Karpas-422 (cell line): Measurements from ENCODE around the gene ERBIN. TPM values are rescaled to one million over a fixed set of nuclear protein-coding genes. Genes with fewer than 3 reads are reported as not detected.

Experiments used
- DNase-seq: peaks from one replicate; pipeline ENCODE4 v3.0.0-alpha.2; 2015
- H2AFZ ChIP-seq: fragments of 200-600 bp; sonication (generic); 2 replicates; pipeline ENCODE4 v1.6.1; 2014; ENCODE audit warnings: antibody characterized with exemption, low read length, mixed read lengths
- H3K27ac ChIP-seq: fragments of 200-600 bp; sonication (generic); 2 replicates; pipeline ENCODE4 v1.5.1; 2014; ENCODE audit warnings: mild to moderate bottlenecking, low read length, moderate library complexity
- H3K27me3 ChIP-seq: fragments of 200-600 bp; sonication (generic); 2 replicates; pipeline ENCODE4 v1.6.1; 2014; ENCODE audit warnings: low read length, mixed read lengths
- H3K36me3 ChIP-seq: fragments of 200-600 bp; sonication (generic); 2 replicates; pipeline ENCODE4 v1.6.1; 2014; ENCODE audit warnings: low read length, mixed read lengths; ENCODE audit not compliant: insufficient read depth
- H3K4me1 ChIP-seq: fragments of 200-600 bp; sonication (generic); 2 replicates; pipeline ENCODE4 v1.6.1; 2014; ENCODE audit warnings: mild to moderate bottlenecking, low read length, mixed read lengths
- H3K4me2 ChIP-seq: fragments of 200-600 bp; sonication (generic); 2 replicates; pipeline ENCODE4 v1.6.1; 2014; ENCODE audit warnings: low read length, low read depth, mild to moderate bottlenecking; ENCODE audit not compliant: poor library complexity, severe bottlenecking
- H3K4me3 ChIP-seq: fragments of 200-600 bp; sonication (generic); 2 replicates; pipeline ENCODE4 v1.5.1; 2014; ENCODE audit warnings: mild to moderate bottlenecking, antibody characterized with exemption, low read length, mixed read lengths
- H3K79me2 ChIP-seq: fragments of 200-600 bp; sonication (generic); 2 replicates; pipeline ENCODE4 v1.6.1; 2014; ENCODE audit warnings: mild to moderate bottlenecking, low read length, mixed read lengths
- H3K9ac ChIP-seq: fragments of 200-600 bp; sonication (generic); 2 replicates; pipeline ENCODE4 v1.6.0; 2014; ENCODE audit warnings: low read length
- H3K9me2 ChIP-seq: fragments of 200-600 bp; sonication (generic), shearing (Covaris generic); replicated peaks from 2 replicates; pipeline ENCODE4 v1.6.0; 2014; ENCODE audit warnings: mild to moderate bottlenecking, low read length, moderate library complexity; ENCODE audit not compliant: insufficient read depth
- H3K9me3 ChIP-seq: fragments of 300-700, 200-600 bp; sonication (generic); 2 replicates; pipeline ENCODE4 v1.6.1; 2014; ENCODE audit warnings: low read length, mixed read lengths
- H4K20me1 ChIP-seq: fragments of 200-600 bp; sonication (generic); 2 replicates; pipeline ENCODE4 v1.6.1; 2014; ENCODE audit warnings: mild to moderate bottlenecking, antibody characterized with exemption, low read length, low read depth; ENCODE audit not compliant: insufficient read depth
- total RNA-seq: library from RNA; depleted of rRNA; stranded (reverse); fragments of >200 nt; shearing (Covaris generic); gene quantifications from 2 replicates; pipeline ENCODE4 v1.2.3, GENCODE V29; 2014; ENCODE audit warnings: low replicate concordance

ERBIN gene
- total RNA-seq, 1 experiment from 2014 or later, result 203 TPM

GRCh38 chr5:66001952-66002351 is 75.6 kb downstream of the ERBIN start:
- H3K4me2 ChIP-seq, result no peak overlapping the region
- H3K4me3 ChIP-seq, result no peak overlapping the region
- H3K4me1 ChIP-seq, result no peaks in the 10 kb centered on the region
- H3K27ac ChIP-seq, result no peak overlapping the region
- peaks cover 81% of the 10 kb centered on the region for H3K79me2 ChIP-seq
- no peaks in the 10 kb centered on the region for H3K9me2 ChIP-seq
- DNase-seq, result no peak
- H3K9ac ChIP-seq, result no peak overlapping the region
- H3K27me3 ChIP-seq, result no peaks in the 10 kb centered on the region
- no peaks in the 10 kb centered on the region for H3K9me3 ChIP-seq
- H4K20me1 ChIP-seq, result no peaks in the 10 kb centered on the region
- no peak overlapping the region for H2AFZ ChIP-seq
- peaks cover 47% of the 10 kb centered on the region for H3K36me3 ChIP-seq

- no peak overlapping the region for H3K9ac ChIP-seq
- no peak overlapping the region for H2AFZ ChIP-seq
- H3K27ac ChIP-seq, result no peak overlapping the region
- H3K36me3 ChIP-seq, result peaks cover 43% of the 10 kb centered on the region
- no peaks in the 10 kb centered on the region for H3K4me1 ChIP-seq
- no peak overlapping the region for H3K4me2 ChIP-seq
- H3K79me2 ChIP-seq, result peaks cover 77% of the 10 kb centered on the region
- no peak overlapping the region for H3K4me3 ChIP-seq
- no peaks in the 10 kb centered on the region for H3K9me2 ChIP-seq
- H3K9me3 ChIP-seq, result no peaks in the 10 kb centered on the region
- DNase-seq, result no peak
- H4K20me1 ChIP-seq, result no peaks in the 10 kb centered on the region
- H3K27me3 ChIP-seq, result no peaks in the 10 kb centered on the region
Observed at GRCh38 chr5:66002415-66002814, 76.0 kb downstream of the ERBIN start.

GRCh38 chr5:66004216-66004615 is 77.8 kb downstream of the ERBIN start:
- no peak for DNase-seq
- H4K20me1 ChIP-seq, result no peaks in the 10 kb centered on the region
- H3K79me2 ChIP-seq, result peaks cover 76% of the 10 kb centered on the region
- no peak overlapping the region for H3K4me3 ChIP-seq
- no peaks in the 10 kb centered on the region for H3K9me3 ChIP-seq
- no peaks in the 10 kb centered on the region for H3K9me2 ChIP-seq
- H3K4me2 ChIP-seq, result no peak overlapping the region
- H3K9ac ChIP-seq, result no peak overlapping the region
- H2AFZ ChIP-seq, result no peak overlapping the region
- H3K27ac ChIP-seq, result no peak overlapping the region
- peaks cover 42% of the 10 kb centered on the region for H3K36me3 ChIP-seq
- no peaks in the 10 kb centered on the region for H3K27me3 ChIP-seq
- H3K4me1 ChIP-seq, result no peaks in the 10 kb centered on the region; the same call in 1 of the 2 replicates

- H3K36me3 ChIP-seq, result peaks cover 23% of the 10 kb centered on the region
- H3K4me2 ChIP-seq, result no peak overlapping the region
- H3K4me1 ChIP-seq, result peaks cover 8% of the 10 kb centered on the region; the same call in 1 of the 2 replicates
- H3K9ac ChIP-seq, result no peak overlapping the region
- H3K9me3 ChIP-seq, result no peaks in the 10 kb centered on the region
- no peaks in the 10 kb centered on the region for H4K20me1 ChIP-seq
- H3K27me3 ChIP-seq, result no peaks in the 10 kb centered on the region
- H3K27ac ChIP-seq, result no peak overlapping the region
- no peak overlapping the region for H3K4me3 ChIP-seq
- no peak for DNase-seq
- H3K79me2 ChIP-seq, result peaks cover 68% of the 10 kb centered on the region
- H3K9me2 ChIP-seq, result no peaks in the 10 kb centered on the region
- no peak overlapping the region for H2AFZ ChIP-seq
Observed at GRCh38 chr5:66009277-66009676, 82.9 kb downstream of the ERBIN start.

GRCh38 chr5:66010476-66010875 is 84.1 kb downstream of the ERBIN start:
- peaks cover 8% of the 10 kb centered on the region; the same call in 1 of the 2 replicates for H3K4me1 ChIP-seq
- peaks cover 65% of the 10 kb centered on the region for H3K79me2 ChIP-seq
- H3K4me2 ChIP-seq, result no peak overlapping the region
- H3K27me3 ChIP-seq, result no peaks in the 10 kb centered on the region
- no peaks in the 10 kb centered on the region for H3K9me2 ChIP-seq
- no peaks in the 10 kb centered on the region for H3K9me3 ChIP-seq
- no peak overlapping the region for H3K27ac ChIP-seq
- no peak overlapping the region for H2AFZ ChIP-seq
- no peaks in the 10 kb centered on the region for H4K20me1 ChIP-seq
- no peak for DNase-seq
- H3K36me3 ChIP-seq, result peaks cover 16% of the 10 kb centered on the region; the same call in 1 of the 2 replicates
- no peak overlapping the region for H3K4me3 ChIP-seq
- H3K9ac ChIP-seq, result no peak overlapping the region

GRCh38 chr5:66012271-66012670 is 85.9 kb downstream of the ERBIN start:
- peaks cover 24% of the 10 kb centered on the region; the same call in 1 of the 2 replicates for H3K36me3 ChIP-seq
- no peak overlapping the region for H3K27ac ChIP-seq
- H3K79me2 ChIP-seq, result peaks cover 82% of the 10 kb centered on the region
- H2AFZ ChIP-seq, result no peak overlapping the region
- no peak overlapping the region for H3K4me2 ChIP-seq
- H3K4me3 ChIP-seq, result no peak overlapping the region
- no peak overlapping the region for H3K9ac ChIP-seq
- no peaks in the 10 kb centered on the region for H3K9me3 ChIP-seq
- peaks cover 8% of the 10 kb centered on the region; the same call in 1 of the 2 replicates for H3K4me1 ChIP-seq
- DNase-seq, result no peak
- no peaks in the 10 kb centered on the region for H3K9me2 ChIP-seq
- no peaks in the 10 kb centered on the region for H3K27me3 ChIP-seq
- H4K20me1 ChIP-seq, result no peaks in the 10 kb centered on the region

- Histone ChIP-seq H3K9me2 (no peaks in the 10 kb centered on the region), H3K4me1 (peaks cover 8% of the 10 kb centered on the region; the same call in 1 of the 2 replicates), H3K27ac (no peak overlapping the region), H4K20me1 (no peaks in the 10 kb centered on the region), H3K79me2 (peaks cover 85% of the 10 kb centered on the region), H3K4me2 (no peak overlapping the region), H3K4me3 (no peak overlapping the region), H2AFZ (no peak overlapping the region), H3K9me3 (no peaks in the 10 kb centered on the region), H3K36me3 (peaks cover 24% of the 10 kb centered on the region; the same call in 1 of the 2 replicates), H3K27me3 (no peaks in the 10 kb centered on the region), H3K9ac (no peak overlapping the region)
- no peak for DNase-seq
Observed at GRCh38 chr5:66013397-66013796, 87.0 kb downstream of the ERBIN start.

GRCh38 chr5:66013906-66014305 is 87.5 kb downstream of the ERBIN start:
- H3K4me2 ChIP-seq, result no peak overlapping the region
- H3K9ac ChIP-seq, result no peak overlapping the region
- no peaks in the 10 kb centered on the region for H3K9me2 ChIP-seq
- H3K9me3 ChIP-seq, result no peaks in the 10 kb centered on the region
- H3K27ac ChIP-seq, result no peak overlapping the region
- peaks cover 24% of the 10 kb centered on the region; the same call in 1 of the 2 replicates for H3K36me3 ChIP-seq
- no peaks in the 10 kb centered on the region for H4K20me1 ChIP-seq
- no peak for DNase-seq
- peaks cover 8% of the 10 kb centered on the region; the same call in 1 of the 2 replicates for H3K4me1 ChIP-seq
- H3K79me2 ChIP-seq, result peaks cover 83% of the 10 kb centered on the region
- H3K4me3 ChIP-seq, result no peak overlapping the region
- H3K27me3 ChIP-seq, result no peaks in the 10 kb centered on the region
- H2AFZ ChIP-seq, result no peak overlapping the region
